NCI-H1417 treated with DMSO at 0.1 percent for 48 hours (cell line): ENCODE measurements around the gene SNPH.

Experiments used
- DNase-seq: peaks from one replicate; lab custom pipeline; 2025; lab: John Stamatoyannopoulos, UW

Gene SNPH

GRCh38 chr20:1287306-1287705 is 21.2 kb downstream of the SNPH start:
- no peak for DNase-seq

GRCh38 chr20:1287787-1288569 is 21.9 kb downstream of the SNPH start:
- DNase-seq = no peak

- DNase-seq = no peak
These were observed 25.2 kb downstream of the SNPH start for GRCh38 chr20:1291191-1291741.

GRCh38 chr20:1292620-1293019 is 26.5 kb downstream of the SNPH start:
- DNase-seq = no peak

GRCh38 chr20:1293641-1294379 is 27.7 kb downstream of the SNPH start:
- peak; percentile 38 for DNase-seq

GRCh38 chr20:1294497-1294896 is 28.4 kb downstream of the SNPH start:
- DNase-seq = no peak

GRCh38 chr20:1295276-1295930 is 29.3 kb downstream of the SNPH start:
- no peak for DNase-seq

GRCh38 chr20:1296117-1296610 is 30.1 kb downstream of the SNPH start:
- DNase-seq = no peak

GRCh38 chr20:1296922-1297321 is 30.8 kb downstream of the SNPH start:
- DNase-seq = no peak

GRCh38 chr20:1297486-1297885 is 31.4 kb downstream of the SNPH start:
- DNase-seq = no peak

GRCh38 chr20:1298166-1298565 is 32.1 kb downstream of the SNPH start:
- no peak for DNase-seq

- no peak for DNase-seq
These were observed 32.9 kb downstream of the SNPH start for GRCh38 chr20:1298888-1299511.

GRCh38 chr20:1299522-1299921 is 33.4 kb downstream of the SNPH start:
- DNase-seq = no peak

GRCh38 chr20:1300083-1300840 is 34.2 kb downstream of the SNPH start:
- DNase-seq = no peak

- no peak for DNase-seq
These were observed 35.0 kb downstream of the SNPH start for GRCh38 chr20:1301031-1301529.

GRCh38 chr20:1302685-1303541 is 36.8 kb downstream of the SNPH start:
- DNase-seq = no peak

- no peak for DNase-seq
These were observed 38.8 kb downstream of the SNPH start for GRCh38 chr20:1304710-1305515.

GRCh38 chr20:1305712-1306111 is 39.6 kb downstream of the SNPH start:
- no peak for DNase-seq
